ENCODE measurements around the gene F7. TPM values are rescaled to one million over a fixed set of nuclear protein-coding genes. Genes with fewer than 3 reads are reported as not detected.

F7 gene
- total RNA-seq, 1 donor from 2014 or later, result not detected

GRCh38 chr13:113169277-113170272 is 64.0 kb downstream of the F7 start:
- DNase-seq (ENCODE audit: low read depth in 2 of 2), result peak; percentile 28 to 57

Other genes with a start within 250 kb of the F7 start
- 3.5 and 10.9 TPM in 2 replicates for gene MCF2L, start 136.6 kb upstream of the F7 start, total RNA-seq
- gene F10, start 17.0 kb downstream of the F7 start, total RNA-seq, result 0.22 and 0.60 TPM in 2 replicates
- 0.20 TPM in 1 of 2 replicates, not detected in the other for gene PROZ, start 52.9 kb downstream of the F7 start, total RNA-seq
- gene PCID2, start 102.9 kb downstream of the F7 start, total RNA-seq, result 36.0 and 53.6 TPM in 2 replicates
- 62.1 and 79.4 TPM in 2 replicates for gene CUL4A, start 103.8 kb downstream of the F7 start, total RNA-seq
- 169 and 251 TPM in 2 replicates for gene LAMP1, start 191.4 kb downstream of the F7 start, total RNA-seq